GM21723 (cell line): ENCODE results near the gene ADAMTS7.
"Not testable (repeated sequence)": the region's sequence is repeated elsewhere in the genome, so short reads cannot be mapped to it uniquely, and the experiment has no call there.

Experiments
- ATAC-seq: cut with Tn5 transposase; IDR thresholded peaks from one replicate; pipeline ENCODE4 v1.9.1; 2021; ENCODE audit warnings: mild to moderate bottlenecking, moderate library complexity; ENCODE audit not compliant: unreplicated experiment

The ADAMTS7 gene

DNA sequence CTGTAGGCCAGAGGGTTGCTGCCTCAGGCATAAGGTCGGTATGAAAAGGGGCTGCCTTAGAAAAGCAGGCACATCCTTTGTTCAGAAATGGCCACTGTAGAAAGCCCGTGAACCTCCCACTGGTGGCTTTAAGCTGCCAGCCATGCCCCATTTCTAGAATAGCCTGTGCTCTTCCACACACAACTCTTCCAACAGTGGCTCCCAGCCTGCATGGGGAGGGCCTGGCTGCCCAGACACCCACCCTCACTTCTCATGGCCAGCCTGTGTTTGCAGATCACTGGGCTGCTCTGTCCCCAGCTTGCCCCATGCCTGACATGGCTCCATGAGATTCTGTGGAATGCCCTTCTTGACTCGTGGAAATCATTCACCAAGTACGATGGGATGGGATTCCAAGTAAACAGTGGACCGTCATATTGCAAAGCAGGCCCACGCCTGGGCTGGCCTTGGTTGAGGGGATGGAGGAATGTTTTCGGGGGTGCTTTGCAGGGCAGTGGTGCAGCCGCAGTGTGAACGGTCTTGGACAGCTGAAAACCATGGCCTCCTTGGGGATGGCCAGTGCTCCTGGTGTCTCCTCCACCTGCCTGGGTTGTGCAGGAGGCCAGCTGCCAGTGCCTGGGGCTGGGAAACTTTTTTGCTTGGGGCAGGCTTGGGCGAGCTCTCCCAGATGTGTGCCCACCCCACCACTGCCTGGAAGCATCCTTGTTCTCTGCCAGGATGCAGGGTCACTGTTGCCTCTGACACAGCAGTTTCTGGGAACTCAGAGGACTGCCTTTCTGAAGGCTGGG, 57.3 kb downstream of the ADAMTS7 start:
- ATAC-seq = not testable (repeated sequence)

GRCh38 chr15:78753359-78753659, 58.0 kb downstream of the ADAMTS7 start:
- not testable (repeated sequence) for ATAC-seq

- no peak for ATAC-seq
Measured at GRCh38 chr15:78752492-78753358, 58.5 kb downstream of the ADAMTS7 start.

DNA sequence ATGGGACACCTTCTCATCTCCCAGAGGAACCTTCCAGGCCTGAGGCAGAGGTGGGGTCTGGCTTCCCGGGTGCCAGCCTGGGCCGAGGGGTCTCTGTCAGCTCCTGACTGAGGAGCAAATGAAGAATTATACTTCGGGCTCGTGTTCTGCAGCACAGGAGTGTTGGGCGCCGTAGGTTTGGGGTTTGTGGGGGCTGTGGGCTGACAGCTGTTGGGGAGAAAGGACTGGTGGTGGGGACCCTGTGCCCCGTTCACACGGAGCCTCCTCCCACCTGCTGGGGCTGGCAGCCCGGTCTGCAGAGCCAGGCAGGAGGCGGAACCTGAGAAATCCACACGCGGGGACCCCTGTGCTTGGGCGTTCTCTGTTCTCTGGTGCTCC, 59.7 kb downstream of the ADAMTS7 start:
- ATAC-seq = no peak

DNA sequence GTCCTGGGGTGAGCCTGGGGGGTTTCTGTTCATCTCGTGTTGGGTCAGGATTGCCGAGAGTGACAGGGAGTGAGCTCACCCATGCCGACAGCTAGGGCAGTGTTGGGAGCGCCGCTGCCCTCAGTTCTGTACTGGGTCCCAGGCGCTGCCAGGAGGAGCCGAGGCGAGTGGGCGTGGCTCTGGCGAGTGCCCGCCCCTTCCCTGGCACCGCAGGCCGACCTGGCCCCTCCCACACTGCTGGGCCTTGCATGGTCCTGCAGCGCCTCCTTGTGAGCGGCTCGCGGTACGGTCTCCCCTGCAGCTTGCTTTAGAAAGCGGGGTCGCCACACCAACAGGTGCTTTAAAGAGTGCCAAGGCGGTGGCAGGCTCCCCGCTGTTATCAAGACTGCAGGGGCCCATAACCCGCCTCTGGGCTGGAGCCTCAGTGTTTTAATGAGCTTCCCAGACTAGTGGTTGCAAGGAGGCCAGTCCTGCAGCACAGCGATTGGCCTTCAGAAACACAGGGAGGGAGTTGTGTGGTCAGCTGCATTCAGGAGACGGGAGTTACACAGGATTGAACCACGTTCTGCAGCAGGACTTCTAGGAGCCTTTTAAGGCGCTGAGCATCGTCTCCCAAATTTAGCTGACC, 60.2 kb downstream of the ADAMTS7 start:
- ATAC-seq = peak; percentile 87

DNA sequence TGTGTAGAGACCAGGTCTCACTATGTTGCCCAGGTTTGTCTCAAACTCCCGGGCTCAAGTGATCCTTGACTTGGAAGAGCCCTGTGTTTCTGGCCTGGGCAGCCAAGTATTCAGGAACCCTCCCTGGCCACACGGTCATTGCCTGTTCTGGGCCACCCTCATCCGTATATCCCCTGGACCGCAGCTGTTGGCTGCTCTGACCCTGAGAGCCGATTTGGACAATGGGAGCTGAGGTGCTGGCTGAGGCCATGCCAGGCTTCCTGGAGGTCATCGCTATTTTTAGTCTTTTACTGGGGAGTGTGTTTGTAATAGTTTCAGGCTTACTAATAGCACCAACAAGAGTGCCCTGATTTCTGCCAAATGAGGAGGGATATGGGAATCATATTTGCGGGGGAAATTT, 60.7 kb downstream of the ADAMTS7 start:
- no peak for ATAC-seq

DNA sequence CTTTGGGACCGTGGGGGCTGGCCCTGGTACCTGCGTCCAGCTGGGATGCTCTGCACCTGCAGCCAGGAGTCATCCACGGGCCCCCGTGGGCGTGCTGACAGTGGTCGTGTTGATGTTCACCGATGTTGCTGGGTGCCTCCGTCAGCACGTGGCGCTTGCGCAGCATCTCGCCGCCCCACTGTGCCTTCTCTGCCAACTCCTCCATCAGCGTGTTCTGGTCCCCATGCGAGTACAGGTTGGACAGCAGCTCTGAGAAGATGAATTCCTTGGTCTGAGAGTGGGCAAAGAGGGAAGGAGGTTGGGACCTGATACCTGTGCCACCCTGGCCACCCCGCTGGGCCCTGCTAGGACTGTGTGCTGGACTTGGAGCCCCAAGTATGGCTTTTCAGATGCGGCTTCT, 61.4 kb downstream of the ADAMTS7 start:
- no peak for ATAC-seq

DNA sequence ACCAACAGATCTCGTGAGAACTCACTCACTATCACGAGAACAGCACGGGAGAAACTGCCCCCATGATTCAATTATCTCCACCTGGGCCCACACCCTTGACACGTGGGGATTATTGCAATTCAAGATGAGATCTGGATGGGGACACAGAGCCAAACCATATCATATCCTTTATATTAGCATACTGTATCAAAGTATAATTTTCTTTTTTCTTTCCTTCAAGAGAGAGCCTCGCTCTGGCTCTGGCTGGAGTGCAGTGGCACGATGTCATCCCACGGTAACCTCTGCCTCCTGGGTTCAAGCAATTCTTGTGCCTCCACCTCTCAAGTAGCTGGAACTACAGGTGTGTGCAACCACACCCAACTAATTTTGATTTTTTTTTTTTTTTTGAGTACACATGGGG, 63.4 kb downstream of the ADAMTS7 start:
- ATAC-seq = not testable (repeated sequence)

DNA sequence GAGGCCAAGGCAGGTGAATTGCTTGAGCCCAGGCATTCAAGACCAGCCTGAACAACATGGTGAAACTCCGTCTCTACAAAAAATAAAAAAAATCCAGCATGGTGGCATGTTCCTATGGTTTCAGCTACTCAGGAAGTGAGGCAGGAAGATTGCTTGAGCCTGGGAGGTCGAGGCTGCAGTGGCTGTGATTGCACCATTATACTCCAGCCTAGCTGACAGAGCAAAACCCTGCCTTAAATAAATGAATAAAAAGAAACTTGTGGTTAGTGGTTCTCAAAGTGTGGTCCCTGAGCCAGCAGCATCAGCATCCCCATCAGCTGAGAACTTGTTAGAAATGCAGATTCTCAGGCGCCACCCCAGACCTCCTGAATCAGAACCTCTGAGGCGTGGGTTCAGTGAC, 69.6 kb downstream of the ADAMTS7 start:
- ATAC-seq = not testable (repeated sequence)

- ATAC-seq = no peak
Measured at GRCh38 chr15:78740904-78741274, 70.4 kb downstream of the ADAMTS7 start.

DNA sequence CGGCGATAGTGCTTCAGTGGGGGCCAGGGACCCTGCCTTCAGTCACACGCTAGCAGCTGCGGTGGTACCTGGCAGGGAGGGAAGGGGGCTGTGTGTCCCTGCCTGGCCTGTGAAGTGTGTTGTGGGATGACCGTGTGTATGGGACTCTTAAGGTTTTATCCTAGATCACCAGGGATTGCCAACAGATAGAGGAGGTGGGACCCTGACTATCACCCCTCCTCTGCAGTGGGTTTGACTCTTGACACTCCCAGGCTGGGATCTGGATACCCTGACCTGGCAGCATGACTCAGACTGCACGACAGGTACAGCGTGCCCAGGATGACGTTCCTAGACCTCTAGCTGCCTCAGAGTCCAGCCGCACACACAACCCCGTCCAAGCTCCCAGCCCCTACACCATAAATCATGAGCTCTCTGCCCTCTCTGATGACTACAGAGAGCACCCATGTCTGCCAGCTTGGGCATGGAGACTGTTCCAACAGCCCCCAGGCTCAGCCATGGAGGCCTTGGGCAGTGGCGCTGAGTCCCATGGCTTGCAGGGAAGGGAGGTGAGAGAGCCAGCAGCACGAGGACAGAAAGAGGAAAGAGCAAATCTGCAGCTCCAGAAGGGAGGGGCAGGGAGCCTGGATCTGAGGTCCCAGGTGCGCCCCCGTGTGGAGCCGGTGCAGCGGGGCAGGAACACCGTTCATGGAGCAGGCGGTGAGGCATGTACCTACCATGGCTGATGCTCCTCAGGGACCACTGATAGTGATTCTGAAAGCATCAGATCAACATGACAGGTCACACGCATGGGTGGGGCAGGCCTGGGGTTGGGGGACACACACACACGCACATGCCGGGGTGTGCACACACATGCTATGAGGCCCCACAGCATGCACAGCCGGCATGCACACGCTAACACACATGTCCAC, 71.0 kb downstream of the ADAMTS7 start:
- no peak for ATAC-seq

DNA sequence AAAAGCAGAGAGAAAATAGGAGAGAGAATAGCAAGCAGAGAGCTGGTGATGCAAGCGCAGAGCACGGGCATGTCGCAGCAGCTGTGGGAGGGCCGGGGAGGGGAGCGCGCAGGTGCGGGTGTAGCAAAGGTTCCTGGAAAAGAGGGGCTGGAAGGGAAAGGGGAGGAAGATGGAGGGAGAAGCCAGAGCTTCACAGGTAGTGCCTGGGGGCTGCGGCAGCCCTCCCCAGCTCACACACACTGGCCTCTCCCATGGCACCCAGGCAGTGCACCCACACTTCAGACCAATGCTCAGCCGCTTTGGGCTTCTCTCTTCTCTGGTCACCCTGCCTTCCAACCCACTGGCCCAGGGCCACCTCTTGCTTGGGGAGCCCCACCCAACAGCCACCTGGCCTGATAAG, 72.1 kb downstream of the ADAMTS7 start:
- no peak for ATAC-seq

DNA sequence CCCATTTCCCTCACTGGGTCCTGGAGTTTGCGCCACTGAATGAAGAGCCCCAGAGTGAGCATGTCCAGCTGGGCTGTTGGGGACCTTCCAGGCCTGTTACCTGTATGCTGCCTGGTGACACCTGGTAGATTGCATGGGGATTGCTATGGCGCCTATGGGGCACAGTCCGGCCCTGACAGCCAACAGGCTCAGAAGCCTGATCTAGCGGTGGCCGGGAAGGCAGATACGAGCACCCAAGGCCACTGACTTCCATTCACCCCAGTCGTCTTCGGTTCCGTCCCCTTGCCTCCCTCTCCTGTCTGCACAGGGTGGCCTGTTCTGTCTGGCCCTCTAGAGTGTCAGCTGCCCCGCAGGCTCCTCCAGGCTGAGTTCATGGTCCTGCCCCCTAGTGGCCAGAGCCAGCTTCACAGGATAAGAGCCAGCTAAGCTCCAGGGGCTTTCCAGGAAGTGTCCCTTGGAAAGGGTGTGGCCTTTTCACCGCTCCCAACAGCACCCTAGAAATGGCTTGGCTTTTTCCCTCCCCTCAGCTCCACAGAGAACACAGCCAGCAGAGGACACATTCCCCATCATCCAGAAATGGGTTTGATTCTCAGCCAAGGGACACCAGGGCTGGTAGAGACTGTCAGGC, 73.2 kb downstream of the ADAMTS7 start:
- not testable (repeated sequence) for ATAC-seq

GRCh38 chr15:78737187-78737820, 74.0 kb downstream of the ADAMTS7 start:
- no peak for ATAC-seq

DNA sequence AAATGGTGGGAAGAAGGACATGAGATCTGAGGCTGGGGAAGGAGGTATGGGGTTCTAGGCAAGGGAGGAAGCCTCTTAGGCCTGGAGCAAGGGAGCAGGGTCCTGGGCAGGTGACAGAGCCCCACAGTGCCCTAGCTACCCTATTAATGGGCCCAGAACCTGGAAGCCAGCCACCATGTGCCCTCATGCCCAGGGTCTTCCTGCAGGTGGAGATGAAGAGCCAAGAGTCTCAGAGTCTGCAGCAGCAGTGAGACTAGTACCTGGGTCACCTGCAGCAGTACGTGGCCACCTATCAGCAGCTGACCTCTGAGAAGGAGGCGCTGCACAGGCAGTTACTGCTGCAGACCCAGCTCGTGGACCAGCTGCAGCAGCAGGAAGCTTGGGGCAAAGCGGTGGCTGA, 75.0 kb downstream of the ADAMTS7 start:
- ATAC-seq = not testable (repeated sequence)

- no peak for ATAC-seq
Measured at GRCh38 chr15:78734451-78735064, 76.7 kb downstream of the ADAMTS7 start.

DNA sequence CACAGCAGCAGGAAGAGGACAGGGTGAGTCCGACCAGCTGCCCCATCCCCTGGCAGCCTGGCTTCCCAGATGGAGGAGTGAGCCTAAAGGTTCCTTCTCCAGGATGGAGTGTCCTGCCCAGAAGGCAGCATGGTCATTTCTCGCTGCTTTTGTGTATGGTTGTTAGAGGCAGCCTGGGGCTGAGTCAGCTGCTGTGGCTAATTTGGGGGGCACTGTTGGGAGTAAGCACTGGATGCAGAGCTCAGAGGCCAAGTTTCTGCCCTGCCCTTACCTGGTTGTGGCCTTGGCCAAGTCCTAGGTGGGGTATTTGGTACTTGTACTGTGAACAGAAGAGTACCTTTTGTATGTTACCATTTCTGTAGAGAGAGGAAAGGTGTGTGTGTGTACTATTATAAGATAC, 78.6 kb downstream of the ADAMTS7 start:
- ATAC-seq = no peak

DNA sequence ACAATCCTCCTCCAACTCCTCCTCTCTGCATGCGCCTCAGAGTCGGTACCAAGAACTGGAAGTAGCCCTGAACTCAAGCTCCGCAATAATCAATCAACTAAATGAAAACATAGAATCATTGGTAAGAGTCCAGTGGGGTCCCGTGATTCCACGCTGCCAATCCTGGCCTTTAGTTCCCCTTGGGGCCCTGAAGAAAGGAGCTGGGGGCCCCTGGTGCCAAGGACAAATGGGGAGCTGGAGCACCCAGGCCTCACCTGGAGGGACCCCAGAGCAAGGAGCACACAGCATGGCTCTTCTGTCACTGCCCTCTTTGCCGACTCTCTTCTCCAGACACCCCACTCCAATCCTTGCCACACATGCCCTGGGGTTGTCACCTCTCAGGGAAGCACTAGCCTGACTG, 80.3 kb downstream of the ADAMTS7 start:
- ATAC-seq = no peak

GRCh38 chr15:78728427-78728826, 82.8 kb downstream of the ADAMTS7 start:
- not testable (repeated sequence) for ATAC-seq
